Inflammatory macrophage treated with lipopolysaccharide for 1 hour (primary cell): ENCODE results near the gene TCEAL2.
"Not testable (repeated sequence)": the region's sequence is repeated elsewhere in the genome, so short reads cannot be mapped to it uniquely, and the experiment has no call there.

Experiments
- DNase-seq, 2 donors: peaks; one replicate each; pipeline ENCODE4 v3.0.0-alpha.2; 2020 to 2022

The TCEAL2 gene

DNA sequence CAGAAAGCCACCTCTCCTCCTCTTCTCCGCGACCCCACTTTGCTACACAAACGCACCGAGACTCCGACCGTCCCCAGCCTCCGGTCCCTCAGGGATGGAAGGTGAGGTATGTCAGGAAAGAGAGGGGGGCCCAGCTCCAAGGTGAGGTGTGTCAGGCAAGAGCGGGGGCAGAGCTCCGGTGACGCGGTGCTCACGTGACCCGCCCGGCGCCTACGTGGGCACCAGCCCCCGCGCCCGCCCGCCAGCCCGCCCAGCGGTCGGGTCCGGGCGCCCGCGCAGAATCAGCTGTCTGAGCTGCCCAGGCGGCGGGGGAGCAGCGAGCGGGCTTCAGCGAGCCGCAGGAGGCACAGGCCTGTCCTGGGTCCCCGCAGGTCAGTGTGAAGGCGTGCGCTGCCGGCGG is at the start of gene TCEAL2:
Gene TCEAL2, plus strand, starts transcription at position 244 of the 400 bp plus-strand sequence. CDS start 1,152 bp downstream, outside the sequence.
- not testable (repeated sequence) for DNase-seq

- no peak for DNase-seq
Observed at GRCh38 chrX:102077426-102077825, 48.1 kb upstream of the TCEAL2 start.

DNA sequence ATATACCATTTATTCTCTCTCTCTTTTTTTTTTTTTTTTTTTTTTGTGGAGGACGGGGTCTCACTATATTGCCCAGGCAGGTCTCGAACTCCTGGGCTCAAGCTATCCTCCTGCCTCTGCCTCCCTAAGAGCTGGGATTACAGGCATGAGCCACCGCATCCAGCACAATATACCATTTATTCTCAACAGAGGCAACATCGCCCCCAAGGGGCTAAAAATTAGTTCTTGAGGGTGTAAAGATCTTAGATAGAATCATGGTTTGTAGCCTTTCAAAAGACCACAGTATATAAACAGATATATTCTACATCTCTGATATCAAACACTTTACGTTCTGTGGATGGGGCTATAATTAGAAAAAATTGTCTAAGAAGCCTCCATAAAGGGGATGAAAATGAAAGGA is 39.8 kb upstream of the TCEAL2 start:
- peak in 1 of 2 donors; percentile 2 for DNase-seq

- no peak for DNase-seq
Observed at GRCh38 chrX:102113367-102113766, 12.1 kb upstream of the TCEAL2 start.

GRCh38 chrX:102115748-102116147 is 9.7 kb upstream of the TCEAL2 start:
- no peak for DNase-seq

- DNase-seq, result not testable (repeated sequence)
Observed at GRCh38 chrX:102125014-102125413, 465 bp upstream of the TCEAL2 start.

DNA sequence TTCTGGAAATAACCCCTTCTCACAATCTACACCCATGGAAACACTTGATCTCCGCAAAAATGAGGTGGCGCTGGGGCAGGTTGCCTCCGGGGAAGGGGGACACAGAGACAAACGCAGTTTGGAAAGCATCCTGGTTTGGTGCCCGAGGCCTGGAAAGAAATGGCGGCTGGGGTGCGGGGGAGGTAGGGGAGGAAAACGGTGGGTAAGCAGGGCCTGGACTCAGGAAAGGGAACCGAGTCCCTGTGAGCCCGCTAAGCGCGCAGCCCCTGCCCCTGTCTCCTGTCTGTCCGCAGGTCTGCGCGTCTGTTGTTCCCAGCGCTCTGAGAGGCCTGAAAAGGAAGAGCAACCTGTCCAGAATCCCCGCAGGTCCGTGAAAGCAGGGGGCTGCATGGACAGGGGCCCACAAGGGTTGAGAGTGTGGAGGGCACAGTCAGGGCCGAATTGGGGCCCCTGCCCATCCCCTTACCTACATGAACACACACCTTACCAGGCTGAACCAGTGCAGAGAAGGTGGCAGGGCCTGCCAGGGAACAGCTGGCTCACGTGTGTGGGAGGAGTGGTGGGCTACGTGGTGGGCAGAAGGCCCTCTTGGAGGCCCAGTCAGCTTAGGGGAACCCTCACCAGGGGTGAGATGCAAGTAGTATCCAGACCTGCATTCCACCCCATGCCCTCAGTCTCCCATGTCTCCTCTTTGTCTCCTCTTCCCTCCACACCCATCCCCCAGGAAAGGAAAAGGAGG is 770 bp downstream of the TCEAL2 start:
- DNase-seq, result not testable (repeated sequence)

GRCh38 chrX:102126863-102127262 is 1.4 kb downstream of the TCEAL2 start:
- no peak for DNase-seq

- DNase-seq, result no peak
Observed at GRCh38 chrX:102129473-102129872, 4.0 kb downstream of the TCEAL2 start.

GRCh38 chrX:102138064-102138463 is 12.6 kb downstream of the TCEAL2 start:
- no peak for DNase-seq

GRCh38 chrX:102140876-102141275 is 15.4 kb downstream of the TCEAL2 start:
- DNase-seq, result not testable (repeated sequence)

- DNase-seq, result not testable (repeated sequence)
Observed at GRCh38 chrX:102141631-102142030, 16.2 kb downstream of the TCEAL2 start.

DNA sequence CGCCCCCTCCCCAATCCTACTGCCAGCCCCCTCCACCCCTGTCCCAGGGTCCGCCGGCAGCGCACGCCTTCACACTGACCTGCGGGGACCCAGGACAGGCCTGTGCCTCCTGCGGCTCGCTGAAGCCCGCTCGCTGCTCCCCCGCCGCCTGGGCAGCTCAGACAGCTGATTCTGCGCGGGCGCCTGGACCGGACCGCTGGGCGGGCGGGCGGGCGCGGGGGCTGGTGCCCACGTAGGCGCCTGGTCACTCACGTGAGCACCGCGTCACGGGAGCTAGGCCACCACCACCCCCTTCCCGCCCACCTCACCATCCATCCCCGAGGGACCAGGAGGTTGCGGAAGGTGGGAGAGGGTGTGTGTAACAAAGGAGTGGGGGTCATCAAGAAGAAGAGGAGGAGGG is 16.8 kb downstream of the TCEAL2 start, which contains the start of gene TCEAL6:
Gene TCEAL6, minus strand, starts transcription at position 208 of the 400 bp plus-strand sequence.
- not testable (repeated sequence) for DNase-seq

GRCh38 chrX:102154218-102154860 is 28.9 kb downstream of the TCEAL2 start:
- no peak for DNase-seq

DNA sequence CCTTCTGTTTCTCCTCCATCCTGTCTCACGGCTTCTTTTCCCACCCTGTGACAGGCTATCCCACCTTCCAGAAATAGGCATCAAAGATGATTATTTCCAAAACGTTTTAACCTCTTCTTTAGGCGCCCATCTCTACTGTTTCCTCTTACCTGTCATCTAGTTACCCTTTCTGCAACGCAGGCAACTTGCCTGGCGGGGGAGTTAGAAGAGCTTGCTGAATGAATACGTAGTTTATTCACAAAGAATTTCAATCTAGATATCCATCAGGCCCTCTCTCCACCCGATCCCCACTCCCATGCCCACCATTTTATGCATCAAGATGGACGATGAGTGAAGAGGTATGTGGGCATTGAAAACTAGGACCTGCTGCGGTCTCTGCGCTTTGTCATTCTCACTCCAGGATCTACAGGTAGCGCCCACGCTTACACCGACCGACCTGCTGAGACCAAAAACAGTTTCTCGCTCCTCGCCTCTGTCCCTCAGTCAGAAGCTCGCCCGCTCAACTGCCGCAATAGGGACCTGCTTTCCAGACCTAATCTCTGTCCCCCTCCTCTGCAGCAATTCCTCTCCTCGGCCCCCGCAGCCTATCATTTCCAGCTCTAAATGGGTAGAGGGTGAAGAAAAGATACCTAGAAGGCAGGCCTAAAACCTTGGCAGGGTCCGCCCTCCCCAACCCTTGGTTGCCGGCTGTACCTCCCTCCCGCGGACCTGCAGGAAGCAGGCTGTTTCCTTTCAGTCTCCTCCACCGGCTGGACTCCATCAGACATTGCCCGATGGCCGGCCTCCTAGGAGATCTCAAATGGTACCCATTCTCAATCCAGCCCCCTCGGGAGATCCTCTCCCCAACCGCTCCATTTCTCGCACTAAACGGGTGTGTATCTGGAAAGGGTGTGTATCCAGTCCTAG is 29.7 kb downstream of the TCEAL2 start:
- no peak for DNase-seq

GRCh38 chrX:102155806-102156179 is 30.3 kb downstream of the TCEAL2 start, which contains the start of gene BEX5:
Gene BEX5, minus strand, starts transcription at chrX:102155977. Its CDS starts 1,712 bp downstream, at chrX:102154265.
- DNase-seq, result peak; percentile 2 to 22
